Stimulated activated CD8-positive, alpha-beta memory T cell treated with anti-CD3 and anti-CD28 coated beads, Interleukin-15, amount 100 ng/mL, for 48 hours (primary cell): Measurements from ENCODE around the gene IQGAP2.

Source experiments
- DNase-seq, 2 donors: peaks; one replicate each; pipeline ENCODE4 v3.0.0-alpha.2; 2020; ENCODE audit warnings: low read depth in 2 of 2

IQGAP2 gene

DNA sequence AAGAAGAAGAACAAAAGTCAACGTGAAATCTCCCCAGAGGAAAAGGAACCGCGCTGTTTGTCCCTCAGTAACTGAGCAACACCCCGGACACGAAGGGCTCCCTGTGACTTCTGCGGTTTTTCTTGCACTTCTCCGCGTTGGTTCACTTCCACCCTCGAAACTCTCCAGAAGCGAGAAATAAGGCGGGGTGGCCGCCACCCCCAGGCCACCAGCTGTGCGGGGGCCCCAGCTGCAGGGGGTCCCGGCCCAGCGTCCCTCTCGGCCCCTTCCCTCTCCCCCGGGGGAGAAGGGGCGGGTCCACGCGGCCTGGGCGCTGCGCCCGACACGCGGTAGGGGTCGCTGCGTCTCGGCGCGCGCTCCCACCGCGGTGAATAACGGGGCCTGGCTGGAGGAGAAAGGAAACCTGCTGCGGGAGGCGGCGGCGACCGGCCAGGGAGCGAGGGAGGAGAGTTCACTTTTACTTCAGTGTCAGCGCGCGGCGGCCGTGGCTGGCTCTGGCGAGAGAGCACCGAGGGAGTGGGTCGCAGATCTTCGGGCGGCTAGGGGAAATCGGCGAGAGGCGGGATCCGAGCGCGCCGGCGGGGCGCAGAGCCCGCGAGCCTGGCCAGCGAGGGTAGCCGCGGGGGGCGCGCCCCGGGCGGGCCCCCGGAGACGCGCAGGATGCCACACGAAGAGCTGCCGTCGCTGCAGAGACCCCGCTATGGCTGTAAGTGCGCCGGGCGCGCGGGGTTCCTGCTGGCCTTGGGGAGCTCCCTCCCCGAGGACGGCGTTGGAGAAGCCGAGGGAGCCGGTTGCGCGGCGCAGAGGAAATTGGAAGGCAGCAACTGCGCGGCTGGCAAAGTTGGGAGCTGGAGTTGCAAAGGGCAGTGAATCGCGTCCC lies at the start of gene IQGAP2:
TSS of gene IQGAP2 (plus strand) at position 400 of the 880 bp plus-strand sequence. CDS start at position 661, 261 bp downstream.
- peak; percentile 78 to 79 for DNase-seq

DNA sequence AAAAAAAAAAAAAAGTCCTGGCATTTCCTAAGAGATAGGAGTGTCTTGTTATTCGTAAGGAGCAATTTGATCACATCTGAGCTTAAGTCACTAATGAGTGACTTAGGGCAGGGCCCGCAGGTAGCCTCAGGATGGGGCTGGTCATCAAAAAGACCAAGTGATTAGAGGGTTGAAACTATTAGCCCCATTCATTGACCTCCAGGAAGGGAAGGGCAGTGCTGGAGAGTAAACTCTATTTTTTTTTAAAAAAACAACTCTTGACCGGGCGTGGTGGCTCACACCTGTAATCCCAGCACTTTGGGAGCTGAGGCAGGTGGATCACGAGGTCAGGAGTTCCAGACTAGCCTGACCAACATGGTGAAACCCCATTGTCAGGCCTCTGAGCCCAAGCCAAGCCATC lies 46.2 kb upstream of the IQGAP2 start:
- DNase-seq, result no peak

DNA sequence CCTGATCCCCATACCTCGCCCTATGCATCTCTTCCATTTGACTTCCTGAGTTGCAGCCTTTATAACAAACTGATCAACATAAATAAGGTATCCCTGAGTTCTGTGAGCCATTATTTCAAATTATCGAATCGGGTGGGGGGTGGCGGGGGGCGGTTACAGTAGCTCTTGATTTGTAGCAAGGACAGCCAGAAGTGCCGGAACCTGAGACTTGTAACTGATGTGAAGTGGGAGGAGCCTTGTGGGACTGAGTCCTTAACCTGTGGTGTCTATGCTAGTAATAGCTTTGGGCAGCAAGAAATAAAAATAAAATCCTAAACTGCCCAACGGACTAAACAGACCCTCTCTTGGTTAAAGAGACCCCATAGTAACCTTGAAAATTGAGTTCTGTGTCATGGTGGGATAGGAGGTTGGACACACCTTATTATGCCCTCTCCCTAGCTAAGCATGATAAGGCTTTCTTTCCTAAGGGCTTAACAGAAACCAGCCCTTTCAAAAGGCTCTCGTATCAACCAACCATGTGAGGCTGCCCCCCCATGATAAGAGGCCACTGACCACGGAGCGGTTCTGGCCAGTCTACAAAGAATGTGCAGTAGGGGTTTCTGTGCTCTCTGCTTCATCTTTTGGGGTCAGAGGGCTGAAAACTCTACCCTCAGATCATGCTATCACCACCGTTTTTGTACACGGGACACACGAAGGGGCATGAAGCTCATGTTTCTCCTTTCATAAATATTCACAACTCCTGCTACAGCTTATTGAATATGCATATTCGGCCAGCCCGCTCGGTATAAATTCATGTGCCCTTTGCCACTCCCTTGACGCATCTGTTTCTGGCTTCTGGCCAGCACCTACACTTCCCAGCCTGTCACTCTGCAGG lies 39.5 kb upstream of the IQGAP2 start:
- DNase-seq, result no peak

DNA sequence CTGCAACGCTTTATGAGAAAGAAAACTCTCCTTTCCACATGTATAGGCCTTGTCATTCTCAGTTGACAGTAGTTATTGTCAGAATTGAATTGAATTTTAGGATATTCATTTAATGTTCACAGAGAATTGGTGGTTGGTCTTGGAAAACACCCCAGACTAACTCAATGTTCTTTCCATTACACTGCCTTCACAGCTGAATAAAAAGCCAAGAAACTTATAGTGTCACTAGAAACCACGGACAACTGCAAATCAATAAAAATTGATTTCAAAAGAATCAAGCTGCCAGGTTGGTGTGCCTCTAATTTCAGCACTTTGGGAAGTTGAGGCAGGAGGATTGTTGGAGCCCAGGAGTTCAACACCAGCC lies 38.9 kb upstream of the IQGAP2 start:
- no peak for DNase-seq

- no peak for DNase-seq
Measured at GRCh38 chr5:76365561-76365960, 37.5 kb upstream of the IQGAP2 start.

DNA sequence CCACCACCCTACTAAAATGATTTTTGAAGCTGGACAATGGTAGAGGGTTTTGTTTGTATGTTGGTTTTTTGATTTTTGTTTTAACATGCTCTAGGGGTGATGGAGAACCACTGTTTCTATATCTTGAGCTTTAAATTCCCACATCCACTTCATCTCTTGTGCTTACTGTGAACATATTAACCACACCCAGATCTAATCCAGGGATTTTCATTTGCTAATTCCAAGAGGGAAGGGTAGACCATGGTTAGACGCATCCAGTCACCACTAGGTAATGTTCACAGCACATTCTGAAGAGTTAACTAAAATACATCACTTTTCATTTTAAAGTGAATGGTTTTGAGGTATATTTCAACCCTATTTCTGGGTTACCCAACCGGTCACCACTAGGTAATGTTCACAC lies 36.5 kb upstream of the IQGAP2 start:
- DNase-seq, result no peak

- DNase-seq, result peak in 1 of 2 donors; percentile 17
Measured at GRCh38 chr5:76367623-76368371, 35.3 kb upstream of the IQGAP2 start.

GRCh38 chr5:76368941-76369340 lies 34.1 kb upstream of the IQGAP2 start:
- no peak for DNase-seq

DNA sequence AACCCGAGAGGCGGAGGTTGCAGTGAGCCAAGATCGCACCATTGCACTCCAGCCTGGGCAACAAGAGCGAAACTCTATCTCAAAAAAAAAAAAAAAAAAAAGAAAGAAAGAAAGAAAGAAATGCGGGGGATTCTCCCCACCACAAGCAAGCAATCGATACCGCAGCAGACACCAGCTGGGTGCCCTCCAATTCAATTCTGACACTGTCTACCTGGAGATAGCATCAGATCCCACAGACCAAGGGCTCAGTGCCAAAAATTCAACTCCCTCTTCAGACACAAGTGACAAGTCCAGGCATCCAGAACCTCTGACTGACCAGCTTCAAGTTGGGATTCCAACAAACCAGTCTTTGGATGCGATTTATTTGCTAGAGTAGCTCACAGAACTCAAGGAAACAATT lies 33.4 kb upstream of the IQGAP2 start:
- peak in 1 of 2 donors; percentile 23 for DNase-seq

DNA sequence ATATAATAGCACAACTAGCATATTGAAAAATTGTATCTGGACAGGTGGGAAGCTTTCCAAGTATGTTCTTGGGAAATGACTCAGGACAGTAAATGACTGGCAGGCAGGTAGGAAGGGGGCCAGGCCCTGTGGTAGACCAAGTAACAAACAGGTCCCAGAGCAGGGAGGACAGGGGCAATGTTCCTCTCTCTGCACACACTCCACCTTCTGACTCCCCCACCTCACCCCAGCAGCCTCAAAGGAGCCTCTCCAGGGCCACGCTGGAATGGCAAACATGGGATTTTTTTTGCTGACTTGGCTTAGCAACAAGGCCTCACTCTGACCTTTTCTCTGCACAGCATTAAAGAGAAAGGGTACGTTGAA lies 31.1 kb upstream of the IQGAP2 start:
- no peak for DNase-seq

DNA sequence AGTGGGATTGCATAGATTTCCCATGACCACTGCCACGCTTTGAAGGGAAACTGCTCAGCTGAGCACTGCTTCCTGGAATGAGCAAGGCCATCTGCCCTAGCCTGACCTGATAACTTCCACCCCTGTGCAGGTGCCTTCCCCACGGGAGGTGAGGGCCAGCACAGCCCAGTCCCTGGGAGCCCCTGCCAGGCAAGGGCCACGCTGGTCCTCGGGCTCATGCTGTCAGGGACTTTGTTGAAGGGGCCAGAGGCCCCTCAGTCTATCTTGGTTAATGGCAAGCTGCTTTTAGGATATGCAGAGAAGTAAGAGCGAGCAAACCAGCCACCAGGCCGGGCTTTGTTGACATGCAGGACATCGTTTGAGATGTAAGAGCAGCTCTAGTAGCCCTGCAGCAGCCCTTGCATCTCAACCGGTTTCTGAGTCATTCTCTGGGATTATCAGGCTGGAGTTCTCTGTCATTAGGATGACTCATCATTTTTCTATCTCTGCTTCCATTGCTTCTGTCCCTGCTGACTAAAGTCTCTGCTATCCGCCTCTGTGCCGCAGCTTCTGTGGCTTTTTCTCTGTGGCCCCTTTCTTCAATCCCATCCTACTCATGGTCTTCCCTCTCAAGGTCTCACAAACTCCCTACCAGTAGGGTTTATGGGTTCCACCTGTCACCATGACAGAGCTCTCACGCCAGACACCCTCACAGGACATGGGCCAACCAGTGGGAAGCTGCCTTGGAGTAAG lies 30.6 kb upstream of the IQGAP2 start:
- DNase-seq, result no peak

DNA sequence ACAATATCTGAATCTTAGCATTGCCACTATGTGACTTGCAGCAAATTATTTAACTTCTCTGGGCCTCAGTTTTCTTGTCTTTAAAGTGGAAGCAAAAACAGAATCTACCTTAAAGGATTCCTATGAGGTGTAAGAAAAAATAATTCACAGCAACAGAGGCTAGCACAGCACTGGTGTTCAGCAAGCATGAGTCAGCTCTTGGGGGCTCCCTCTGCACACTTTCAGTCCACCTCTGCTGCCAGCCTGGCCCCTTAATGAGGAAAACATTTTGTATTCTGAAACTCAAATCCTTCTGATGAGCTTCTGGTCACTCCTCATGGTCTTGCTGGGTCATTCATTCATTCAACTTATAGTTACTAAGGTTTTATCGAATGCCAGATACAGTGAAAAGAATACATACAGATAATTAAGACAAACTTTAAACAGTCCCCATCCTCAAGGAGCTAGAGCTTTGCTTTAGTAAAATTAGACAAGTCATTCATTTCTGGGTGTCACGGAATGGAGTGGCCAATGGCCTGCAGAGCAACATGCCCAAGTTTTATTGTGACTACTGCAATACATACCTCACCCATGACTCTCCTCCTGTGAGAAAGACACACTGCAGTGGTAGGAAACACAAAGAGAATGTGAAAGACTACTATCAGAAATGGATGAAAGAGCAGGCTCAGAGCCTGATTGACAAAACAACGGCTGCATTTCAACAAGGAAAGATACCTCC lies 26.8 kb upstream of the IQGAP2 start:
- no peak for DNase-seq

DNA sequence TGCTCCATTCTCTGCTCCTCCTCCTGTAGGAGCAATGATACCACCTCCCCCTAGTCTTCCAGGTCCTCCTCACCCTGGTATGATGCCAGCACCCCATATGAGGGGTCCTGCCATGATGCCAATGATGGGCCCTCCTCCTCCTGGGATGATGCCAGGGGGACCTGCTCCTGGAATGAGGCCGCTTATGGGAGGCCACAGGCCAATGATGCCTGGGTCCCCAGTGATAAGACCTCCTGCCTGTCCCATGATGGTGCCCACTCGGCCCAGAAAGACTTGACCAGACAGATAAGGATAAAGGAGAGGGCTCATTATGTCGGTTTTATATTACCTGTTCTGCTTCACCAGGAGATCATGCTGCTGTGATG lies 26.2 kb upstream of the IQGAP2 start:
- no peak for DNase-seq

- no peak for DNase-seq
Measured at GRCh38 chr5:76378355-76378754, 24.7 kb upstream of the IQGAP2 start.

GRCh38 chr5:76379316-76379715 lies 23.8 kb upstream of the IQGAP2 start:
- no peak for DNase-seq

DNA sequence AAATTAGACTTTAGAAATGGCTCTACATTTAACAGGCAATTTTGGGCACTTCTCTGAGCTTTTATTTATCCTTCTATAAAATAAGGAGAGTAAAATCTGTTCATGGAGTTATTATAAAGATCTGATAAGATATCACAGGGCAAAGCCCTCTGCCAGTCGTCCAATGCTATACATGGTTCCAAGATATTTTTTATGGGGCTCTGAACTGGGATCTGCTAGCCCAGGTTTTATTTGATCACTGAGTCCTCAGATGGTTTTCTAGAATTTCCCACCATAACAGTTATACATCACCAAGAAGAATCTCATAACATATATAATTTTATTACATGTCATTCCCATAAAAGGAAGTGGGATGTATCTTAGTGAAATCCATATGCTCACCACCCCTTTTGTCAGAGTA lies 23.2 kb upstream of the IQGAP2 start:
- no peak for DNase-seq

DNA sequence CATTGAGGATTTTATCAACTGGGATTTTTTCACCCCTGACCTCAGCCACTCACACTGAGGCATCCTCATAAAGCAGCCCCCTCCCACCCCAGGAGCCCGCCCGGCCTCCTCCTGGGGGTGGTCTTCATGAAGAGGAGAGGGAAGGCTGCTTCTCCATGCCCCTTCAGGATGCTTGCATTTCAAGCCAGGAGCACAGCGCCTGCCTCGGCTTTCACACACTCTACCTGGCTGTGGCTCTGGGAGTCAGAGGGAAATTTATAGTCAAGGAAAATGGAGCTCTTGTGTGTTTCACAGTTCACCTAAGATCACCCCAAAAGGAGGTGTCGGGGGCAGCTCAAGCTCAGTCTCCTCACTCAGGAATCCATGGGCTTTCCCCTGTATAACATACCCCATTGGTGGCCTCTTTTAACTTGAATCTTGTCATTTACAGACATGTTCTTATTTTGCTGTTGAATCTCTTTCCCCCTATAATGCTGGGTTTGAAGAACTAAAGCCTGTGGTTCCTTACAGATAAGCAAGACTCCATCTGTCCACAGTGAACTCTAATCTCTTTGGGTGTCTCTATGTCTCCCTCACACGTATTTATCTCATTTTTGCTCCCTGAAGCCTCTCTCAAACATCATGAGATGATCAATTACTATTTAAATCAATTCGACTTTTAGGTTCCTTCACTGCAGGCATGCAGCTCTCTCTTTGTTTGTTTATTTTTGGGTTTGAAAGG lies 22.6 kb upstream of the IQGAP2 start:
- no peak for DNase-seq

DNA sequence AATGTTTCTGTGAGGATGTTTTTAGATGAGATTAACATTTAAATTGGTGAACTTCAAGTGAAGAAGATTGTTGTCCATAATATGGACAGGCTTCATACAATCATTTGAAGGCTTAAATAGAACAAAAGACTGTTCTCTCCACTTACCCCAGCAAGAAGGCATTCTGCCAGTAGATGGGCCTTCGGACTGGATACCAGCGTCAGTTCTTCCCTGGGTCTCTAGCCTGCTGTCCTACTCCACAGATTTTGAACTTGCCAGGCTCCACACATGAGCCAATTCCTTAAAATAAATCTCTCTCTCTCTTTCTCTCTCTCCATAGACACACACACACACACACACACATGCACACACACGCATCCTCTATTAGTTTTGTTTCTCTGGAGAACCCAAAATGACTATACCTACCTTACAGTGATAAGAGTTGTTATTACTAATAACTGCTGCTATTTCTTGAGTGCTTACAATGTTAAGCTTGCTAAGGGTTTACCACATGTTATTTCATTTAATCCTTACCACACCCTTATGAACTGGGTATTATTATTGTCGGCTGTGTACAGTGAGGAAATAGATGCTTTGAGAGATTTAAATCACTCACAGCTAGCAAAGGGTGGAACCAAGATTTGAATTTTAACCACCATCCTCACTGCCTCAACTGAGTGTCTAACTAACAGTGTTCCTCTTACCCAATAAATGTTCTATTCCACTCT lies 19.8 kb upstream of the IQGAP2 start:
- DNase-seq, result no peak

GRCh38 chr5:76384189-76384588 lies 18.9 kb upstream of the IQGAP2 start:
- no peak for DNase-seq

- DNase-seq, result no peak
Measured at GRCh38 chr5:76384705-76385104, 18.4 kb upstream of the IQGAP2 start.
